Fibroblast of the aortic adventitia (primary cell): Measurements from ENCODE around the gene TAX1BP3. TPM values are rescaled to one million over a fixed set of nuclear protein-coding genes. Genes with fewer than 3 reads are reported as not detected.
A peak's percentile ranks its signal among the peaks of the same experiment; 100 is the strongest.

Experiments
- DNase-seq: peaks from one replicate; pipeline ENCODE4 v3.0.0-alpha.2; 2010; ENCODE audit warnings: low read depth
- H3K4me3 ChIP-seq: 2 replicates; pipeline ENCODE4 v1.5.1; 2011; ENCODE audit warnings: low read depth, mild to moderate bottlenecking, control low read depth, low read length, moderate library complexity
- CTCF ChIP-seq: IDR thresholded peaks from 2 replicates; pipeline ENCODE4 v1.5.1; 2011; ENCODE audit warnings: mild to moderate bottlenecking, low read length, control low read depth, inconsistent platforms; ENCODE audit not compliant: insufficient read depth
- total RNA-seq: library from RNA; depleted of rRNA; stranded (reverse); fragments of >200 nt; gene quantifications from 2 replicates; pipeline ENCODE4 v1.2.3, GENCODE V29; 2012; ENCODE audit warnings: low replicate concordance

The TAX1BP3 gene
- total RNA-seq, 1 donor, result 222 TPM

GRCh38 chr17:3647769-3648555 is 20.4 kb downstream of the TAX1BP3 start:
- peak; percentile 51 for TF ChIP-seq CTCF
- peak; percentile 44 for DNase-seq
- H3K4me3 ChIP-seq, result no peak overlapping the region

GRCh38 chr17:3647251-3647650 is 21.1 kb downstream of the TAX1BP3 start:
- TF ChIP-seq CTCF, result no peak
- DNase-seq, result no peak
- H3K4me3 ChIP-seq, result no peak overlapping the region

- no peak for TF ChIP-seq CTCF
- DNase-seq, result no peak
These were observed 23.1 kb downstream of the TAX1BP3 start for GRCh38 chr17:3645310-3645709.

GRCh38 chr17:3643889-3644349 is 24.5 kb downstream of the TAX1BP3 start:
- TF ChIP-seq CTCF, result no peak
- H3K4me3 ChIP-seq, result no peak overlapping the region
- no peak for DNase-seq

More at GRCh38 chr17:3645310-3645709, 23.1 kb downstream of the TAX1BP3 start:
- H3K4me3 ChIP-seq, result no peak overlapping the region

- H3K4me3 ChIP-seq, result no peak overlapping the region
- no peak for TF ChIP-seq CTCF
- no peak for DNase-seq
These were observed 26.5 kb downstream of the TAX1BP3 start for GRCh38 chr17:3641717-3642486.

GRCh38 chr17:3641014-3641413 is 27.4 kb downstream of the TAX1BP3 start:
- no peak for DNase-seq
- no peak overlapping the region for H3K4me3 ChIP-seq
- no peak for TF ChIP-seq CTCF
